ENCODE results near the gene NAA50. TPM values are rescaled to one million over a fixed set of nuclear protein-coding genes. Genes with fewer than 3 reads are reported as not detected.

NAA50 gene
- total and polyA plus RNA-seq, 2 of the 13 experiments (the other 11 are each of a cell fraction or from before 2014, with no cell fraction given), result 30.2 to 233 TPM

- TF ChIP-seq ZBED4 (CRISPR knock-in tag; IDR thresholded peaks at IDR 0.05; ENCODE audit: borderline replicate concordance) (no peak), ZNF276 (CRISPR knock-in tag; IDR thresholded peaks at IDR 0.05; ENCODE audit: low read depth) (0 out of 2 replicates have a peak, but pooled peaks have one; percentile 76), ZNF770 (CRISPR knock-in tag; IDR thresholded peaks at IDR 0.05) (no peak), THAP7 (CRISPR knock-in tag; IDR thresholded peaks at IDR 0.05) (no peak), CREB1 (IDR thresholded peaks at IDR 0.05) (peak; percentile 85), CREB1 (CRISPR knock-in tag; IDR thresholded peaks at IDR 0.05) (peak; percentile 92), RNF2 (conservative IDR thresholded peaks at IDR 0.05; ENCODE audit: low read depth) (no peak), ZSCAN5A (CRISPR knock-in tag; IDR thresholded peaks at IDR 0.05; ENCODE audit: borderline replicate concordance) (no peak), ZBTB10 (CRISPR knock-in tag; IDR thresholded peaks at IDR 0.05; ENCODE audit: borderline replicate concordance) (no peak), ATF2 (CRISPR knock-in tag; IDR thresholded peaks at IDR 0.05) (no peak), NR2F2 (IDR thresholded peaks at IDR 0.05; ENCODE audit: borderline replicate concordance, low read depth) (no peak), ONECUT2 (CRISPR knock-in tag; IDR thresholded peaks at IDR 0.05) (no peak)
Observed at GRCh38 chr3:113696658-113697499, 49.2 kb downstream of the NAA50 start (continued).

Data from HepG2 (cell line).